Breast epithelium (tissue), 4 donors: ENCODE data around the gene FGF23. TPM values are rescaled to one million over a fixed set of nuclear protein-coding genes. Genes with fewer than 3 reads are reported as not detected.
A peak's percentile ranks its signal among the peaks of the same experiment; 100 is the strongest.

Source experiments
- DNase-seq, 2 donors: peaks; one replicate each; pipeline ENCODE4 v3.0.0-alpha.2; 2019; ENCODE audit warnings: low spot score in 2 of 2
- H3K27ac ChIP-seq, 2 donors: fragments of 200-600 bp; sonication (generic) in 1 of 2; one replicate each; pipeline ENCODE4 v1.5.1; 2016 to 2019; ENCODE audit warnings: mild to moderate bottlenecking in 1 of 2
- H3K27me3 ChIP-seq, 2 donors: fragments of 200-600 bp; sonication (generic) in 1 of 2; one replicate each; pipeline versions ENCODE4 v1.5.1 to v1.6.0; 2017 to 2019; ENCODE audit warnings: control low read depth in 1 of 2, mild to moderate bottlenecking in 1 of 2
- H3K36me3 ChIP-seq: fragments of 200-600 bp; one replicate; pipeline ENCODE4 v1.5.1; 2019
- H3K4me1 ChIP-seq, 2 donors: fragments of 200-600 bp; sonication (generic); one replicate each; pipeline ENCODE4 v1.5.1; 2016 to 2019; ENCODE audit warnings: control low read depth in 1 of 2
- H3K4me3 ChIP-seq, 3 donors: fragments of 200-600 bp; sonication (generic); 1 replicate in 2 of 3; 2 replicates in 1 of 3; pipeline ENCODE4 v1.5.1; 2016 to 2019; ENCODE audit warnings: mild to moderate bottlenecking in 3 of 3, moderate library complexity in 2 of 3
- H3K9me3 ChIP-seq, 2 donors: fragments of 200-600 bp; sonication (generic) in 1 of 2; one replicate each; pipeline ENCODE4 v1.5.1; 2016 to 2019; ENCODE audit warnings: control low read depth in 1 of 2
- POLR2A ChIP-seq: fragments of 450-650 bp; IDR thresholded peaks from one replicate; pipeline ENCODE4 v1.6.1; 2016; ENCODE audit warnings: antibody characterized with exemption, mild to moderate bottlenecking, moderate library complexity
- POLR2AphosphoS5 ChIP-seq, 3 donors: sonication (generic); formaldehyde crosslinking; IDR thresholded peaks; one replicate each; pipeline ENCODE4 v1.6.1; 2017; ENCODE audit warnings: antibody characterized with exemption in 3 of 3
- intact Hi-C: fragments of 100-400 bp; cut with DNase I; formaldehyde crosslinking; loops from one replicate; pipeline ENCODE4 v1.15.1; 2023; ENCODE audit warnings: low total_unique reads
- total RNA-seq, 3 donors: library from RNA; depleted of rRNA; stranded (reverse); fragments of >200 nt; gene quantifications; one replicate each; pipeline ENCODE4 v1.1.0, GENCODE V29; 2016
- TF ChIP-seq, protein P1 (sequence below), 3 donors: fragments of 450-650 bp; IDR thresholded peaks; one replicate each; pipeline ENCODE4 v1.5.1; 2016 to 2017; ENCODE audit warnings: antibody characterized with exemption in 3 of 3, mild to moderate bottlenecking in 3 of 3, moderate library complexity in 3 of 3

The FGF23 gene
- not detected for total RNA-seq

DNA sequence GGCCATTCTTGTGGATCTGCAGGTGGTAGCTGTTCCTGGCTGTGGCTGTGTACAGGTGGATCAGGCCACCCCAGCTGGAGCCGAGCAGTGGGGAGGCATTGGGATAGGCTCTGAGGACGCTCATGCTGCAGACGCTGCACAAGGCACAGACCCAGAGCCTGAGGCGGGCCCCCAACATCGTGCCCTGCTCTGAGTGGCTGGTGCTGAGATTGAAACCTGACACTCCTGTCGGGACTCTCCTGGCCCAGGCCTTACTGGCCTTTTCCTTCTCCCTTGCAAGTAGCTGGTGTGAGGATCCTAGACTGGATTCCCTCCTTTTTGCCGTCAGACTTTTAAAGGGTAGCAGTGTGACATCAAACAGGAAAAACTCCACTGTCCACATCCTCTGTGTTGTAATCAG lies at the start of gene FGF23:
Gene FGF23 (minus strand): TSS at position 308 of the 400 bp plus-strand sequence. CDS start 130 bp downstream, at position 178.
- H3K36me3 ChIP-seq = no peaks in the 10 kb centered on the region
- DNase-seq = no peak
- H3K9me3 ChIP-seq = no peaks in the 10 kb centered on the region
- TF ChIP-seq, protein P1, sequence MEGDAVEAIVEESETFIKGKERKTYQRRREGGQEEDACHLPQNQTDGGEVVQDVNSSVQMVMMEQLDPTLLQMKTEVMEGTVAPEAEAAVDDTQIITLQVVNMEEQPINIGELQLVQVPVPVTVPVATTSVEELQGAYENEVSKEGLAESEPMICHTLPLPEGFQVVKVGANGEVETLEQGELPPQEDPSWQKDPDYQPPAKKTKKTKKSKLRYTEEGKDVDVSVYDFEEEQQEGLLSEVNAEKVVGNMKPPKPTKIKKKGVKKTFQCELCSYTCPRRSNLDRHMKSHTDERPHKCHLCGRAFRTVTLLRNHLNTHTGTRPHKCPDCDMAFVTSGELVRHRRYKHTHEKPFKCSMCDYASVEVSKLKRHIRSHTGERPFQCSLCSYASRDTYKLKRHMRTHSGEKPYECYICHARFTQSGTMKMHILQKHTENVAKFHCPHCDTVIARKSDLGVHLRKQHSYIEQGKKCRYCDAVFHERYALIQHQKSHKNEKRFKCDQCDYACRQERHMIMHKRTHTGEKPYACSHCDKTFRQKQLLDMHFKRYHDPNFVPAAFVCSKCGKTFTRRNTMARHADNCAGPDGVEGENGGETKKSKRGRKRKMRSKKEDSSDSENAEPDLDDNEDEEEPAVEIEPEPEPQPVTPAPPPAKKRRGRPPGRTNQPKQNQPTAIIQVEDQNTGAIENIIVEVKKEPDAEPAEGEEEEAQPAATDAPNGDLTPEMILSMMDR (IDR thresholded peaks at IDR 0.05) = no peak
- TF ChIP-seq POLR2AphosphoS5 (IDR thresholded peaks at IDR 0.05) = no peak
- TF ChIP-seq POLR2A = no peak
- H3K4me1 ChIP-seq = no peaks in the 10 kb centered on the region
- H3K27ac ChIP-seq = no peak within 1 kb of the TSS
- intact Hi-C loops = loop anchor here (10.0 kb wide), 1 partner anchor 1155 kb away; no protein-coding TSS in a partner anchor
- H3K4me3 ChIP-seq = no peak within 1 kb of the TSS
- H3K27me3 ChIP-seq = peaks cover 0 to 10% of the 10 kb centered on the region in 2 donors

DNA sequence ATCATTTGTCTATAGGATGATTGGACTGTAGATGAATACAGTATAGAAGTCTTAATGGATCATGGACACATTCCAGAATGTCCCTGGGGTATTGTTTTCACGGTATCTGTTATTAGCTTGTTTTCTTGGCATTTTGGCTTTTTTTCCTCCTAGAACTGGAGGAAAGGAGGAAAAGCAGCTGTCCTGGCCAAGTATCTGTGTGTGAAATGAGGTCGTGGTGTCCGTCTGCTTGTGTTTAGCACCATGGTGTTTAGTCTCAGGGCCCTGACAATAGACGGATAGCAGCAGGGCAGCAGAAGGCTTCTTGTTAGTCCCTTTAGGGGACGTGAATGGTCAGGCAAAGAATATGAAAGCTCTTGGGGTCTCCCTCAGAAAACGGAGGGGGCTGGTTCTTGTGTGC lies 44.9 kb upstream of the FGF23 start:
- no peak overlapping the region for H3K27ac ChIP-seq
- peaks cover 0 to 4% of the 10 kb centered on the region in 2 donors for H3K27me3 ChIP-seq
- no peak overlapping the region for H3K4me3 ChIP-seq
- no peaks in the 10 kb centered on the region for H3K9me3 ChIP-seq
- H3K36me3 ChIP-seq = no peaks in the 10 kb centered on the region
- intact Hi-C loops = no loop called here
- DNase-seq = no peak
- H3K4me1 ChIP-seq = no peaks in the 10 kb centered on the region
- TF ChIP-seq POLR2AphosphoS5 (IDR thresholded peaks at IDR 0.05) = no peak
- TF ChIP-seq, protein P1 (IDR thresholded peaks at IDR 0.05) = no peak
- no peak for TF ChIP-seq POLR2A

DNA sequence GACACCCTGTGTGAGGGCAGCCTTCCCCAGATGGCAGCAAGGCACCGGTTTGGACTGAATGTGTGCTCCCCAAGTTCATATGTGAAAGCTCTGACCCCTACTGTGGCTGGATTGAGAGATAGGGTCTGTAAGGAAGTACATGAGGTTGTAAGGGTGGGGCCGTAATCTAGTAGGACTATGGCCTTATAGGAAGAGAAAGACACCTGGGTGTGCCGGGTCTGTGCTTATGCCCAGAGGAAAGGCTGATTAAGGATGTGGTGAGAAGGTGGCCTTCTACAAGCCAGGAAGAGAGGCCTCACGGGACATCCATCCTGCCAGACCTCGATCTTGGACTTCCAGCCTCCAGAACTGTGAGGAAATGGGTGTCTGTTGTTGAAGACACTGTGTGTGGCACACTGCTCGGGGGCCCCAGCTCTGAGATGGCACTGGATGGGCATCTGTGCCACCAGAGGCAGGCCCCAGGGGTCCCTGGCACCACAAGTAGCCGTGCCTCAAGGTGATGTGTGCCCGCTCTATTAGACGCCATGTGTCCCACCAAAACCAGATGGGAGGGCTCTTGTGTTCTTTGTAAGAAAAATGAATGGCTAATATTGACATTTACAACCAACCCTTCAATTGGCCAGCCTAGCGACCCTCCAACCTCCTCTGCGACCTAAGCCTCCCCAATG lies 44.1 kb upstream of the FGF23 start:
- intact Hi-C loops = no loop called here
- Histone ChIP-seq H3K27me3 (peaks cover 0 to 4% of the 10 kb centered on the region in 2 donors), H3K4me3 (no peak overlapping the region), H3K27ac (no peak overlapping the region), H3K36me3 (no peaks in the 10 kb centered on the region), H3K9me3 (no peaks in the 10 kb centered on the region), H3K4me1 (no peaks in the 10 kb centered on the region)
- TF ChIP-seq POLR2AphosphoS5 (IDR thresholded peaks at IDR 0.05) (no peak), POLR2A (no peak)
- TF ChIP-seq, protein P1 (IDR thresholded peaks at IDR 0.05) = no peak
- no peak for DNase-seq

DNA sequence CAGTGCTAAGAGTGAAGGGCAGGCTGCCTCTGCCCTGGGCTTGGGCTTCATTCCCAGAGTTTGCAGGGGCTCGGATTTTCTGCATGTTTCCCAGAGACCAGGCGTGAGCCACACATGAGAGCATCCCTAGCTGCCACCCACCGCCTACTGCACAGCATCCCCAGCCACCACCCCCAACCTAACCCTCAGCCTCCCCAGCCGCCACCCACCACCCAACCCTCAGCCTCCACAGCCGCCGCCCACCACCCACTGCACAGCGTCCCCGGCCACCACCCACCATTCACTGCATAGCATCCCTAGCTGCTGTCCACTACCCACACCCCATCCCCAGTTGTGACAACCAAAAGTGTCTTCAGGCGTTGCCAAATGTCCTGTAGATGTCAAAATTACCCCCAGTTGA lies 43.5 kb upstream of the FGF23 start:
- H3K4me1 ChIP-seq = no peaks in the 10 kb centered on the region
- no peaks in the 10 kb centered on the region for H3K36me3 ChIP-seq
- no peak overlapping the region for H3K27ac ChIP-seq
- H3K4me3 ChIP-seq = no peak overlapping the region
- intact Hi-C loops = no loop called here
- TF ChIP-seq, protein P1 (IDR thresholded peaks at IDR 0.05) = no peak
- TF ChIP-seq POLR2A = no peak
- no peak for TF ChIP-seq POLR2AphosphoS5 (IDR thresholded peaks at IDR 0.05)
- H3K9me3 ChIP-seq = no peaks in the 10 kb centered on the region
- DNase-seq = no peak
- H3K27me3 ChIP-seq = peaks cover 0 to 5% of the 10 kb centered on the region in 2 donors

DNA sequence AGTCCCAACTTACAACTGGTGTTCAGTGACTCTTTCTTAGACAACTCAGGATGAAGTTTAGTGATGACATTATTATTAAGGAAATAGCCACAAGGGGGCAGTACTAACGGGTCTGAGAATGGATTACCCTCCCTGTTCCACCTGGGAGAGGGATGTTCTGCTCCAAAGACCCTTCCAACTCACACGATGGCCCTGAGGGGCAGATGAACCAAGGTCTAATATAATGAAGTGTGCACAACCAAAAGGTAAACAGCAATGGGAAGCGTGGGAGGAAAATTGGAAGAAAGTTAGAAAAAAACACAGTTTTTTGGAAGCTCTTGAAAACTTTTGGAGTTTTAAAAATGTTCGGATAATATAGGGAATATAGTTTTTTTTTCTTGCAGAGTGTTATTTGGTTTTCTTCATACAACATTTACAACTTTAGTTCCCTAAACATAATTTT lies 42.1 kb upstream of the FGF23 start:
- Histone ChIP-seq H3K4me1 (no peaks in the 10 kb centered on the region), H3K36me3 (no peaks in the 10 kb centered on the region), H3K27ac (no peak overlapping the region), H3K27me3 (peaks cover 0 to 18% of the 10 kb centered on the region in 2 donors), H3K9me3 (no peaks in the 10 kb centered on the region), H3K4me3 (no peak overlapping the region)
- intact Hi-C loops = no loop called here
- DNase-seq = no peak
- TF ChIP-seq POLR2A = no peak
- TF ChIP-seq, protein P1 (IDR thresholded peaks at IDR 0.05) = peak in 2 of 3 donors; percentile 23 to 32
